NCI-H2171 (cell line): ENCODE data around the gene SREBF2.

Source experiments
- DNase-seq: peaks from one replicate; lab custom pipeline; 2025; lab: John Stamatoyannopoulos, UW

The SREBF2 gene

DNA sequence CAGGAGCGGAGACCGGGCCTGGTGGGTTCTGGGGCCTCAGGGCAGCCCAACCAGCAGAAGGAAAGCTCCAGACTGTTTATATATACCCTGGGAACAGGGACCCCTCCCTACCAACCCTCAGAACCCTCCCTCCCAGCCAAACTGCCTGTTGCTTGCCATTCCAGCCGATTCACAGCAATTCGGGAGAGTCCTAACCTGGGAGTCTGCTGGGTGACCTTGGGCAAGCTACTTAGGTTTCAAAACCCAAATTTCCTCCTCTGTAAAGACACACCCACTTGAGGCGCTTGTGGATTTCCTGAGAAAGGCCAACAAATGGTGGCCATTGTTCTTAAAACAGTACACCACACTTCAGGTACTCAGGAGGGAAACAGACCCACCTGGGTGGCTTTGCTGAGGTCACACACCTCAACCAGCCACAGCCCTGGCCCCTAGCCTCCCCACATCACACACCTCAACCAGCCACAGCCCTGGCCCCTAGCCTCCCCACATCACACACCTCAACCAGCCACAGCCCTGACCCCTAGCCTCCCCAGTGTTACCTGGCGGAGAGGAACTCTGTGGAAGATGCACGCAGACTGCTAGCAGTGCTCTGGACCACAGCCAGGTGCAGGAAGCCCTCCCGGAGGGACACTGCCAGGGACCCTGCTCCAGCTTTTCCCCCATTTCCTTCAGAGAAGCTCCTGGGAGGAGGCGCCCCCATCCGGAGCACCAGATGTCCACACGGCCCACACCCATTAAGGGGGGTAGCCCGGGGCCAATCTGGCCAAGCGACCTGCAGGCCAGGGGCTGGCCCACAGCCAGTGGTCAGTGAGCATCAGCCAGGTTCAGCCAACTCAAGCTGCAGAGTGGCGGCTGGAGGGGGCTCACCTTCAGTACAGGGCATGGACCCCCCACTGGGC lies 75.8 kb downstream of the SREBF2 start:
- DNase-seq = no peak

DNA sequence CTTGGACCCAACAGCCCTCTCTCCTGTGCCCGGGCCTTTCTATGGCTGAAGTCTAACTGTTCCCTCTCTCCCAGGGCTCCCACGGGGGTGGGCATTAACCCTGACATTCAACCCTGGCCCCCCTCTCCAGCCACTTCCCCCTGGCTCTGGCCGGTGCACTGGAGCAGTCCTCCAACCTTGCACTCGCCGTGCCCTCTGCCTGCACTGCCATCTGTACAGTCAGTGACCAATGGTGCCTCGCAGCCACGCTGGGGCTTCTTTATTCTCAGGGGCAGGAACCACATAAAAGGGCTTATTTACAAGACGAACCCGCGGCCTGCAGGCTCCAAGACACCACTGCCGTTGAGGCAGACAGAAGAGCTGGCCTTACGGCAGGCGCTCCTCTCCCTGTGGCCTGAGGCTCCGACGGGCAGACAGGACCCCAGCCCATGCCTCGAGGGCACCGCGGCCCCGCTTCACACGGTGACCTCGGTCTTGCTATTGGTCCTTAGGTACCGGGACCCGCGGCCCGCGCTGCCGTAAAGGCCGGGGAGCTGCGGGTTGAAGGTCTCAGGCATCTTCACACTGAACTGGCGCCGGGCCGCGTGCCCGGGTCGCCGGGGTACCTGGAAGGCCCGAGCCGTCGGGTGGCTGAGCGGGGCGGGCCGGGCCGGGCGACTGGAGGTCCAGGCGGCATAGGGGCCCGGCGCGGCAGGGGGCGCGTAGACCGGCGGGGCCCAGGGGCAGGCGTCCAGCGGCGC lies 76.6 kb downstream of the SREBF2 start:
- DNase-seq = no peak

DNA sequence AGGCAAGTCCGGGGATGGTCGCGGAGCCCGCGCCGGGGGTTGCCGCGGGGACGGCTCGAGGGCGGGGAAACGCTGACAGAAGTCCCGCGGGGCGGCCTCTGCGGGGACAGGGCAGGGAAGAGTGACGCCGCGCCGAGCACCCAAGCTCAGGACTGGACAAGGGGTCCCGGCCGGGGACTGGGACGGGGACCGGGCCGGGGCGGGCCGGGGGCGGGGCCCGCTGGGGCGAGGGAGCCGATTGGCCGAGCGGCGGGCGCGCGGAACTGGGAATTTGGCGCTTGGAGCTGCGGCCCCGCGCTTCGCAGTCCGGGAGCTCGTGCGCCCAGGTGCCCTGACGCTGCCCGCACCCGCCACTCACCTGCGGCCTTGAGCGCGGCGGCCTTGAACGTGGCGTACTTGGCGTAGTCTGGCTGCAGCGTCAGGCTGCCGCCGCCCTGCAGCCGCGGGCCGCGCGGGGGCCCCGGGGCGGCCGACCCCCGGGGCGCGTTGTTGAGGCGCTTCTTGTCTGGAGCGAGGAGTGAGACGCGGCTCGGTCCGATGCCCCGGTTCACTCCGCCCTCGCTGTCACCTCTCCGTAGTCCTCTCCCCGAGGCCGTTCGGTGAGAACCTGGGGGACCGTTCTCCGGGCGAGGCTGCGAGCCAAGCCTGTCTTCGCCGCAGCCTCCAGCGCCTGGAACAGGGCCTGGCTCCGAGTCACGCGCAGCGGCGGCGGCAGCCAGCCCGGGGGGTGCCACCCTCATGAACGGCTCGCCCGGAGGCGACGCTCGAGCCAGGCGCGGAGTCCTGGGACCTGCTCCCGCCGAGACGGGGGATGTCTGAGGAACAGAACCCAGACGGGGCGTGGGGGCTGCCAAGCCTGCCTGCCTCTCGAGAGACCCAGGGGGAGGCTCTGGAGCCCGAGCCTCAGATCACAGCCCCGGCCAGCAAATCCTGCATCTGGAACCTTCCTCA lies 77.4 kb downstream of the SREBF2 start:
- no peak for DNase-seq

DNA sequence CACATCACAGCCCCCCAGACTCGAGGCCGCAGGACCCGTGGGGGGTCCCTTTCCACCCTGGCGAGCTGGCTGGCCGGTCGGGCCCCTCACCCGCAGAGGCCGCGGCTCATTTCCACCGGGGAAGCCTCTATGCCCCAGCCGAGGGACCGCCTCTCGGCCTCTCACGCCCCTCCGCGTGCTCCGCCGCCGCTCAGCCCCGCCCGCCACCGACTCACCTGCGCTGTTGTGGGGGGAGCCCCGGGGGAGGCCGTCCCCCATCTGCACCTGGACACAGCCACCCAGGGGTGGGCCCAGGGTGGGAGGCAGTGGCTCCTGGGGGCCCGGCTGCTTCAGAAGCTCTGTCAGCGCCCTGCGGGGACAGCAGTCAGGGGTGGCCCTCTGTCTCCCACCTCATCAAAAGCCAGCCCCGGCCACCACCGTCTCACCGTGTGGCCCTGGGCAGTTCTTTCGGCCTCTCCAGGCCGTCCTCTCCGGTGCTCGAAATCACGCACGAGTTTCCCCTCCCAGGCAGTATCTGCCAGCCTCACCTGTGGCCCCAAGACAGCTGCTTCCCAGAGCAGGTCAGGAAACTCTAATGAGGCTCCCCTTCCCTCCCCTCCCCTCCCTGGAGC lies 78.2 kb downstream of the SREBF2 start:
- DNase-seq = no peak

DNA sequence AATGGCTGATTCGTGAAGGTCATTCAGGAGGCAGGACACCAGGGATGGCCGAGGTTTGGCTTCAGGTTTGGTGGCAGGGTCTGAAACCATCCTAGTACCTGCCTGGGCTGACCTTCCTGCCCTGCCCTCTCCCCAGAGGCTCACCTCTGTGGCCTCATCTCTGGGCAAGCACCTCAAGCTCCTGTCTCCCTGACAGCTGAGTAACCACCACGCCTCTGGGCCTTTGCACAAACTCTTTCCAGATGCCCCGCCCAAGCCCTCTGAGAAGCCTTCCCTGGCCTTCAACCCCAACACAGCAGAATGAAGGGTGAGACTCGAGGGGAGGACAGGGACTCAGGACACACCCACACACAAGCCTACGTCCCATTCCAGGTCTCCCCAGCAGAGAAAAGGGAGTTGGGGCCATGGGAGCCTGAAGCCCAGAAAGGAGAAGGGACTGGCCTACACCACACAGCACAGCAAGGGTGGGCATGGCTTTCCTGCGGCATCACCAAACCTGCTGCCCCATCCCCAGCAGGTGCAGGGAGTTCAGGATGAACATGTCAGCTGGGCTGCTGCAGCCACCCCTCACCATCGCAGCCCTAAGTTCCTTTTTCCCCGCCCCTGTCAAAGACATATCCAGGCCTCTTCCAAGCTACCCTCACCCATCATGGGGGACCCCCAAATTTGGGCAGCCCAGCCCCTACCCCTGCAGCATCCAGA lies 79.6 kb downstream of the SREBF2 start:
- DNase-seq = no peak

DNA sequence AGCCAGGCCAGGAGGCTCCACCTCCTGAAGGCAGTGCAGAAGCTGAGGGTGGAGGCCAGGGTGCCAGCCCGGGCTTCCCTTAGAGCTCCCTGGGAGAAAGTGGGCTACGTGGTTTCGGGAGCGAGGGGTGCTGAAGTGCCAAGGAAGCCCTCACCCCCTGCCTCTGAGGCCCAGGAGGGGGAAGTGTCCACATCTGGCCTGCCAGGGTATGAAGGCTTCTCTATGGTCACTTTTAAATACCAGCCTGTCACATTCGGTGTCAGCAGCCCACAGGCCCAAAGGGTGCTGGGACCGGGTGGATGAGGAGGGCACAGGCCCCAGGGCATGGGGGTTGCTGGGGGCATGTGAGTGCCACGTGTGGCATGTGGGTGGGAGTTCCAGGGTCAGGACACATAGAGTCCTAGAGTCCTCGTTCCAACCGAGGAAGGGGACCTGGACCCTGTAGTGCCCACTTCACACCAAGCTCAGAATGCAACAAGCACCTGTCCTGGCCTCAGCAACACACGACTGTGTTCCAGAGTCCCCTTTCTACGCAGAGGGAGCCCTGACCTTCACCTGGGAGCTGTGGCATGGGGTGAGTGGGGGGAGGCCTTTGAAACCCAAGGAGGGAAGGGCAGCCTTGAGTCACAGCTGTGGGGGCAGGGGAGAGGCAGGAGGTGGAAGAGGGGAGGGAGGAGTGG lies 80.3 kb downstream of the SREBF2 start:
- no peak for DNase-seq

DNA sequence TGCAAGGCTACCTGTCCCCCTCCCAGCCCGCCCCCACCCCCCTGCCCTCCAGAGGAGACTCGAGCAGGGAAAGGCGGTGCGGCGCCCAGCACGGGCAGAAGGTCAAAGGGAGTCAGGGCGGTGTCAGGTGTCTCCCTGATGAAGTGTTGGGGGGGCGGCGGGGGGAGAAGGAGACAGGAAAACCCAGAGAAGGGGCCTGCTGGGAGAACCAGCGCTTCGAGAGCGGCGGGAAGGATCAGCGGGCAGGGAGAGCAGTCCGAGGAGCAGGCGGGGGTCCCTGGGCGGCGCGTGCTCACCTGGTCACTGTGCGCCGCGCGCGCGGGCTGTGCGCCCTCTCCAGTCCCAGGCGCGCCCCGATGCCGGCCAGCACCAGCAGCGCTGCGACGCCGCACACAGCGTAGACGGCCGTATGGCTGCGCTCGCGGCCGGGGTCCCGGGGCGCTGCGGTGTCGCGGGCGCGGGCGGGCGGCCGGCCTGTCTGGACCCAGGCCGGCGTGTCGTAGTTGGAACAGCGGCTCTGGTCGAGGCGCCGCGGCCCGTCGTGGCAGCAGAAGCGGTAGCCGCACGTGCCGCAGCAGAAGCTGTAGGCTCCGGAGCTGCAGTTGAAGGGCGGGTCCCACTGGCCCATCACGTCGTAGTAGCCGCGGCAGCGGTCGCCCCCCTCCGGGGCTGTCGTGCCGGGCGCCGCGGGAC lies 81.1 kb downstream of the SREBF2 start:
- DNase-seq = no peak

DNA sequence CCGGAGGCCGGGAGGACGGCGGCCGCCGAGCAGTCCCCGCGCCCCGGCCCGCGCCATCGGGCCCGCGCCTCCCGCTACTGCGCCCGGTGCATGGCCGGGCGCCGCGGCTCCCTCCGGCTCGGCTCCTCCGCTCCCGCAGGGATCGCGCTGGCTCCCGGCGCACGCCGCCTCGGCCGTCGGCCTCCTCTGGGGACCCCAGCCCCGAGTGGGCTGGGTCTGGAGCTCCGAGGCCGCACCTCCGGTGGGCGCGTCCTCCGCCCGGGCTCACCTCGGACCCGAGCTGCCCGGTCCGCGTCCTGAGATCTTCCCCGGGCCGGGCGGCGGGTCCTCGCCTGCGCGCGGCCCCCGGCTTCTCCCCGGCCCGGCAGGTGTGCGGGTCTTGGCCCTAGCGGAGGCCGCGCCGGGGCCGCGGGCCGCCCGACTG lies 81.7 kb downstream of the SREBF2 start:
- no peak for DNase-seq

DNA sequence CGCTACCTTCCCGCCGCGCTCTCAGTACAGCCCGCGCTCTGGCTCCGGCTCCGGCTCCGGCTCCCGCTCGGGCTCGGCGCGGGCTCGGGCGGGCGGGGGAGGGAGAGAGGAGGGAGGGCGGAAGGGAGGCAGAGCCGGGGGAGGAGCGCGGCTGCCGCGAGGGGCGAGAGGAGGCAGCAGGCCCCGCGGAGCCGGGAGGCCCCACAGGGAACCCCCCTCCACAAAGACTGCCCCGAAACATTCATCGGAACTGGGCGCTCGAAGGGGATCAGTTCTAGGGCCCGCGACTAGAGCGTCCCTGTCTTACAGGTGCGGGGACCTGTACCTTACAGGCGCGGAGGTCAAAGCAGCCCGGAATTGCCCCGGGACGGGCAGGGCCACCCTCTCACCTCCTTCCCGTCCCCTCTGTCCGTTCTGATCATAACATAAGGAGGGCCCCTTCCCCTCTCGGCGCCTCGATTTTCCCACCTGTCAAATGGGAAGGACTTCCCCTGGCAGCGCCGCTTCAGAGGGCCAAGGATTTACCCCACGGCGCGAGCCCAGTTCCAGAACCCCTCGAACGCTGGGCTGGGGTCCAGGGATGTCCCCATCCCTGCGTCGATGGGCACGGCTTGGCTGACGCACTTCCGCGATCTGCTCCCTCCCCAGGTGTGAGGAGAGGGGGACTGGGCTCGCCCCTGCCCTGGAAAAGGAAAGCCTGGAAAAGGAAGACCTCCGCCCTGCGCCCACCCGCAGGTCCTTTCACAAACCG lies 82.3 kb downstream of the SREBF2 start, which contains the start of gene SHISA8:
Gene SHISA8, minus strand, starts transcription at position 40 of the 751 bp plus-strand sequence. CDS start 407 bp downstream, outside the sequence.
- peak; percentile 53 for DNase-seq

DNA sequence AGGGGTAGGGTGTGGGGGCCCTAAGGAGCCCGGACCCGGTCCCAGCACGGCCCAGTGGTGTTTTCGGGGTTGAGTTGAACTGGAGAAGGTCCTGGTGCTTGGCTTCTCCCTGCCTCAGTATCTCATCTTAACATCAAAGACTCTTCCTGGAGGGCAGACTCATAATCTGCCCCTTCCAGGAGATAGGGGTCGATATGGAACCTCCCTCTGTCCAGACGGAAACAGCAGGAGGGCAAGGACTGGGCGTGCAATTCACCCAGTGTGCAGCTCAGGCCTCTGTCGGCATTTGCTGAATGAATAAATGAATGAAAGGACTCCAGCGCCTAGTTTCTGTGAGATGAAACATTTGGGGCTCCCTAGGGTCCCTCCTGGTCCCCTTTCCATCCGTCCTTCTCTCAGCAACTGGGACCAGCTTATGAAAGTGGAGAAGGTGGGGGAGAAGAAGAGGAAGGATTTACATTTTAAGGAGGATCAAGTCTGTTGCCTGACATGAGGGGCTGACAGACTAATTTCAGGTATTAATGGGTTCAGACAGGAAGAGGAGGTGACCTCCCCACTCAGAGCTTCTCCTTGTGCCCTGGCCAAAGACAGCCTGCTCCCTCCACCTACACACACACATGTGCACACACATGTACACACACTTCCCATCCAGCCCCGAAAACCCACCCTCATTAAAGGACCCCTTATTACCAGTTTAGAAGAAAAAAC lies 83.0 kb downstream of the SREBF2 start:
- no peak for DNase-seq

DNA sequence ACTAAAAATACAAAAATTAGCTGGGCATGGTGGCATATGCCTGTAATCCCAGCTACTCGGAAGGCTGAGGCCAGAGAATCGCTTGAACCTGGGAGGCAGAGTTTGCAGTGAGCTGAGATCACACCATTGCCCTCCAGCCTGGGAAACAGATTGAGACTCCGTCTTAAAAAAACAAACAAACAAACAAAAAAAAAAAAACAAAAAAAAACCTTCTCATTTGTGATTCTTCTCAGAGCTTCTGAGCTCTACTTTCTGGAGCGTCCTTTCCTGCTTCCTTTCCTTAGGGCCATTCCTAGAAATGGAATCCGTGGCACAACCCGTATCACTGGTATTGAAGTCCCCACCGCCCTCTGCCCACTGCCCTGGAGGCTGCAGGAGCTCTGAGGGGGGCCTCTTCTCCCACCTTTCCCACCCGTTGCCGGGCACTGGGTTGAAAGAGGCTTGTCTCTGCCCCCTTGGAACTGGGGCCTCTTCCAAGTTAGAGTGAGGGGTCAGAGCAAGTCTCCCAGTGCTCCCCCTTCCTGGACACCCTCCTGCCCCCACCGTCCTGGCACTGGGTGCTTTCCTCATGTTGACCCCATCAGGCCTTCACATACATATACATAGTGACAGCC lies 83.9 kb downstream of the SREBF2 start:
- DNase-seq = no peak

DNA sequence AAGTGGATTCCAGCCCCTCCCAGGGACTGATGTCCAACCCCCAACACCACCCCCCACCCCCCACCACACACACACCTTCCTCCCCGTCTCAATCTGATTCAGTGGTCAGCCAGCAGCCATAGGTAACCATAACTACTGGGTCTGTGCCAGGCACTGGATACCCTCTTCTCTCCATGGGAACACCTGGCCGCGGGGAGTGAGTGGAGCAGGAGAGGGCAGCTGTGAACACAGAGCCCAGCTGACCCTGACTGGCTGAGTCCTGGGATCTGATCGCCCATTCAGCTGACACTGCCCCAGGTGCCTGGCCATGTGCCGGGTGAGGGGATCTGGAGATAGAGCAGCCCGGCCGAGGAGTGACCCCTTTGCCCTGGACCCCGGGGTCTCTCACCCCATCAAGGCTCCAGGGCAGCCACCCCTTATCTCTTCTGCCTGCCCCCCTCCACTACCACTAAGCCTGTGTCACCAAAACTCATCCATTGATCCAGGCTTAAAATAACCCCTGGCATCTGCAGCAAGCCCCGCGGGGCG lies 84.5 kb downstream of the SREBF2 start:
- no peak for DNase-seq

DNA sequence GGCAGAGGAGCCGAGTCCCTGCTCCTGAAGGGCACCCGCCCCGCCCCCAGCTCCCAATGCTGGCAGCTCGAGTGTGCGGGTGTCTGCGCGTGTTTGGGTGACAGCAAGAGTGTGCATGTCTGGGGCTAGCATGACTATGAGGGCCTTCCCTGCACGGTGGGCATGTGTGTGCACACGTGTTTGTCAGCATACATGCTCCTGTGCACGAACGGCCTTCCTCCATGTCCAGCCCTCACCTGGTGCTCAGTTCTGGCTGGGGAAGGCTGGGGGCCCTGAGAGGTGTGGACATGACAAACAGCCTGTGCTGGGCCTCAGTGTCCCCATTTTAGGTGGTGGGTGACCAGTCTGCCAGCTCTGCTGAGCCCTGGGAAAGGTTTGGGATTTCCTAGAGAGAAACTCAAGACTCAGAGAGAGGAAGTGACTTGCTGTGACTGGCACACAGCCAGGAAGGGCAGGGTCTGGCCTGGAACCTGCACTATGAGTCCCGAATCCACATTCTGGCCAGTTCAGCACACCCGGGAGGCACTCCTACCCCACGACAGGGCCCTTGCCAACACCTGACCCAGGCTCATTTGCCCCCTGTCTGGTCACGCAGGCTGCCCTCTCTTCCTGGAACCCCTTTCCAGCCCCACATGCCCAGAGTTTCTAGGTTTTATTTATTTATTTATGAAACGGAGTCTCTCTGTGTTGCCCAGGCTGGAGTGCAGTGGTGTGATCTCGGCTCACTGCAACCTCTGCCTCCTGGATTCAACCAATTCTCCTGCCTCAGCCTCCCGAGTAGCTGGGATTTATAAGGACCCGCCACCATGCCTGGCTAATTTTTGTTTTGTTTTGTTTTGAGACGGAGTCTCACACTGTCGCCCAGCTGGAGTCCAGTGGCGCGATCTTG lies 85.2 kb downstream of the SREBF2 start:
- no peak for DNase-seq

DNA sequence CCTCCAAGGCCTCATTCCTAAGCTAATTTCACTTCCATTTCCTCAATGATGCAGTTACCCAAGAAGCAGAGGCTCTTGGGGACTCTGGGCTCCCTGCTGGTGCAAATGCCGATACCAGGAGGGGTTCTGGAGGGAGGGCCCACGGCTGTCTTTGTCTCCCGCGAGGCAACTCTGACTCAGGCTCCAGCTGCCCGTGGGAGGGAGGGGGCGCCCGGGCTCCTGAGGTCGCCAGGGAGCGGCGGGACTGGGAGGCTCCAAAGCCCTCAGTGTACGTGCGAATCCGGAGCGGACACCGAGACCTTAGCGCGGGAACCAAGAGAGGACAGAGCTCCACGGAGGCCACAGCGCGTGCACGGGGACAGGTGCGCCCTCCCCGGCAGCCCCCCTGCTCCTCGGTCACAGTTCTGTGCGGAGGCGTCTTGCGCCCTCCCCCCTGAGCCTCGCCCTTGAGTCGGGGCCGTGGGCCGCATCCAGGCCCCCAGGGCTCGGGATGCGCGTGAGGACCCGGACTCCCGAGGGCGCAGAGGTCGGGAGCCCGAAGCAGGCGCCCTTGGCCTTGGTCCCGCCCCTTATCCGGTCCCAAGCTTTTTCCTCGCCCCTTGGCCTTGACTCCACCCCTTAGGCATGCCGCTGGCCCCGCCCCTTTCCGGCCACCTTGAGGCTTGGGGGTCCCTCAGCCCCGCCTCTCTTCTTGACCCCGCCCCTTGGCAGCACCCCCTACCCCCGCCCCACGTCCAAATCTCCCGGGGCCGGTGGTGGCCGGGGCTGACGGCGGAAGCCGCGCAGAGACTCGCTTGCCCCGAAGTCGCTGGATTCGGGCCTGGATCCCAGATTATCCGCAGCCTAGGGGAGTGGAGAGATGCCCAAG lies 86.7 kb downstream of the SREBF2 start:
- DNase-seq = no peak

DNA sequence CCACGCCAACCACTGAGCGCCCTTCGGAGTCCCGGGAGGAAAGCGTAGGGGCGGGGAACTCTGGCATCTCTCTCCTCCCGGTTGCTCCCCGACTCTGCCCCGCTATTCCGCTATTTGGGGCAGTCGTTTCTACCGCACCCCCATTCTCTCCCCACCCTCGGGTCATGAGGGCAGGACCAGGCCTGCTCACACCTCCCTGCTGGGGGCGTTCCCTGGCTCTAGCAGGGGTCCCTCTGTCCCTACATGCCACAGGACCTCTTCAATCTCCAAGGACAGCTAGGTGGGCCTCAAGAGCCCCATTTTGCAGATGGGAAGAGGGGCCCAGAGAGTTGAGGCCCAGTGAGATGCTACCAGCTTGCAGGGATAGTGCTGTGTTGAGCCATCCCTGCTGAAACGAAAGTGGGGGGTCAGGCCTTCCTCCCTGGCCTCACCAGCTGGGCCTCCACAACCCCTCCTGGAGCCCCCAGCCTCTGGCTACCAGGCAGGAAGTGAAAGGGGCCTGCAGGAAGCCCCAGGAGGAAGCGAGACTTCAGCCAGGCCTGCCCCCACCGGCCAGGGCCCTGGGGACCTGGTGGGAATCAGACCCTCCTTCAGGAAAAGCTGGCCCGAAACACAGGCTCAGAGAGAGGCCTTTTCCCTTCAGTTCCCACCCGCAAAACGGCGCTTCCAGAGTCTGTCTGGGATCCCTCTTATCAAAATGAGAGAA lies 87.5 kb downstream of the SREBF2 start:
- no peak for DNase-seq
